ENCODE data around the gene SPEM1.

- TF ChIP-seq PAX5 (IDR thresholded peaks at IDR 0.05; ENCODE audit: borderline replicate concordance, low read depth, low read length): no peak
- no peak for TF ChIP-seq RAD21 (IDR thresholded peaks at IDR 0.05; ENCODE audit: insufficient read depth, low read depth, low read length)
Observed at GRCh38 chr17:7379134-7379533, 41.0 kb upstream of the SPEM1 start.

Data from GM12878 (cell line).